LNCaP clone FGC (cell line): ENCODE data around the gene KIFAP3.

Experiments used
- DNase-seq: peaks from one replicate; pipeline ENCODE4 v3.0.0-alpha.2; 2011; ENCODE audit warnings: low read depth
- H3K4me3 ChIP-seq: 2 replicates; pipeline ENCODE4 v1.5.1; 2011; ENCODE audit warnings: mild to moderate bottlenecking, low read depth, low read length, control low read depth
- CTCF ChIP-seq: IDR thresholded peaks from 2 replicates; pipeline ENCODE4 v1.5.1; 2012; ENCODE audit warnings: mild to moderate bottlenecking; ENCODE audit not compliant: control insufficient read depth, insufficient read depth; ENCODE audit errors: extremely low read depth

The KIFAP3 gene

GRCh38 chr1:169941982-169942830 is 132.3 kb downstream of the KIFAP3 start:
- peak; percentile 49 for DNase-seq
- H3K4me3 ChIP-seq: no peak overlapping the region
- TF ChIP-seq CTCF: no peak

GRCh38 chr1:169933984-169934725 is 140.3 kb downstream of the KIFAP3 start:
- no peak for DNase-seq
- no peak for TF ChIP-seq CTCF
- no peak overlapping the region for H3K4me3 ChIP-seq

- no peak for DNase-seq
- TF ChIP-seq CTCF: no peak
- no peak overlapping the region for H3K4me3 ChIP-seq
These were observed 142.7 kb downstream of the KIFAP3 start for GRCh38 chr1:169931795-169932231.

GRCh38 chr1:169929210-169929526 is 145.3 kb downstream of the KIFAP3 start:
- DNase-seq: no peak
- no peak overlapping the region for H3K4me3 ChIP-seq
- TF ChIP-seq CTCF: no peak

- no peak overlapping the region for H3K4me3 ChIP-seq
- peak; percentile 38 for DNase-seq
- TF ChIP-seq CTCF: peak; percentile 63
These were observed 145.9 kb downstream of the KIFAP3 start for GRCh38 chr1:169928438-169929209.

- DNase-seq: no peak
- H3K4me3 ChIP-seq: no peak overlapping the region
- no peak for TF ChIP-seq CTCF
These were observed 148.7 kb downstream of the KIFAP3 start for GRCh38 chr1:169925505-169926482.
